Calu3 (cell line): ENCODE data around the gene PTPRG. TPM values are rescaled to one million over a fixed set of nuclear protein-coding genes. Genes with fewer than 3 reads are reported as not detected.

Experiments used
- BruUV-seq: library from RNA; stranded (reverse); fragments of 400-500 nt; replicated peaks from 2 replicates; lab custom pipeline; 2021; lab: Mats Ljungman, UMichigan
- CTCF ChIA-PET: fragments of 300-600 bp; sonication (Branson Sonifier 250); formaldehyde crosslinking; loops from one replicate; lab custom pipeline; 2022; ENCODE audit warnings: antibody characterized with exemption; lab: Charles Lee
- DNase-seq: peaks from one replicate; pipeline ENCODE4 v3.0.0; 2022
- H3K27ac Mint-ChIP-seq: one replicate; pipeline ENCODE4 v1.8.0; 2022; ENCODE audit warnings: mixed read lengths; ENCODE audit not compliant: unreplicated experiment
- H3K27me3 Mint-ChIP-seq: one replicate; pipeline ENCODE4 v1.8.0; 2022; ENCODE audit warnings: mixed read lengths; ENCODE audit not compliant: unreplicated experiment
- H3K36me3 Mint-ChIP-seq: one replicate; pipeline ENCODE4 v1.8.0; 2022; ENCODE audit warnings: mild to moderate bottlenecking, moderate library complexity, mixed read lengths; ENCODE audit not compliant: insufficient read depth, unreplicated experiment
- H3K4me1 Mint-ChIP-seq: one replicate; pipeline ENCODE4 v1.8.0; 2022; ENCODE audit warnings: mild to moderate bottlenecking, low read depth, mixed read lengths; ENCODE audit not compliant: unreplicated experiment
- H3K4me3 Mint-ChIP-seq: one replicate; pipeline ENCODE4 v1.8.0; 2022; ENCODE audit warnings: mild to moderate bottlenecking, low read depth, moderate library complexity, mixed read lengths; ENCODE audit not compliant: unreplicated experiment
- H3K9me3 Mint-ChIP-seq: one replicate; pipeline ENCODE4 v1.8.0; 2022; ENCODE audit warnings: low read depth, mixed read lengths; ENCODE audit not compliant: unreplicated experiment
- intact Hi-C: fragments of 100-400 bp; cut with micrococcal nuclease; formaldehyde crosslinking; loops from one replicate; pipeline ENCODE4 v1.10.0; 2022; ENCODE audit not compliant: unreplicated experiment
- total RNA-seq: library from RNA; stranded (reverse); gene quantifications from 2 replicates; pipeline ENCODE4 v1.2.3, GENCODE V29; 2022
- TF ChIP-seq, protein P1 (sequence below): fragments of 200-600 bp; IDR thresholded peaks from one replicate; pipeline ENCODE4 v1.8.0; 2022; ENCODE audit warnings: antibody characterized with exemption; ENCODE audit not compliant: unreplicated experiment

PTPRG gene
- total RNA-seq, 1 experiment from 2014 or later, result 0.35 TPM

GRCh38 chr3:62070891-62071290 is 509.5 kb downstream of the PTPRG start:
- no peaks in the 10 kb centered on the region for H3K4me1 Mint-ChIP-seq
- TF ChIP-seq, protein P1, sequence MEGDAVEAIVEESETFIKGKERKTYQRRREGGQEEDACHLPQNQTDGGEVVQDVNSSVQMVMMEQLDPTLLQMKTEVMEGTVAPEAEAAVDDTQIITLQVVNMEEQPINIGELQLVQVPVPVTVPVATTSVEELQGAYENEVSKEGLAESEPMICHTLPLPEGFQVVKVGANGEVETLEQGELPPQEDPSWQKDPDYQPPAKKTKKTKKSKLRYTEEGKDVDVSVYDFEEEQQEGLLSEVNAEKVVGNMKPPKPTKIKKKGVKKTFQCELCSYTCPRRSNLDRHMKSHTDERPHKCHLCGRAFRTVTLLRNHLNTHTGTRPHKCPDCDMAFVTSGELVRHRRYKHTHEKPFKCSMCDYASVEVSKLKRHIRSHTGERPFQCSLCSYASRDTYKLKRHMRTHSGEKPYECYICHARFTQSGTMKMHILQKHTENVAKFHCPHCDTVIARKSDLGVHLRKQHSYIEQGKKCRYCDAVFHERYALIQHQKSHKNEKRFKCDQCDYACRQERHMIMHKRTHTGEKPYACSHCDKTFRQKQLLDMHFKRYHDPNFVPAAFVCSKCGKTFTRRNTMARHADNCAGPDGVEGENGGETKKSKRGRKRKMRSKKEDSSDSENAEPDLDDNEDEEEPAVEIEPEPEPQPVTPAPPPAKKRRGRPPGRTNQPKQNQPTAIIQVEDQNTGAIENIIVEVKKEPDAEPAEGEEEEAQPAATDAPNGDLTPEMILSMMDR, result no peak
- H3K27me3 Mint-ChIP-seq, result no peaks in the 10 kb centered on the region
- CTCF ChIA-PET, result no interaction called here
- H3K9me3 Mint-ChIP-seq, result peaks cover 17% of the 10 kb centered on the region
- no TSS peak for BruUV-seq
- no peak overlapping the region for H3K4me3 Mint-ChIP-seq
- intact Hi-C loops, result no loop called here
- no peaks in the 10 kb centered on the region for H3K36me3 Mint-ChIP-seq
- no peak overlapping the region for H3K27ac Mint-ChIP-seq
- DNase-seq, result no peak

DNA sequence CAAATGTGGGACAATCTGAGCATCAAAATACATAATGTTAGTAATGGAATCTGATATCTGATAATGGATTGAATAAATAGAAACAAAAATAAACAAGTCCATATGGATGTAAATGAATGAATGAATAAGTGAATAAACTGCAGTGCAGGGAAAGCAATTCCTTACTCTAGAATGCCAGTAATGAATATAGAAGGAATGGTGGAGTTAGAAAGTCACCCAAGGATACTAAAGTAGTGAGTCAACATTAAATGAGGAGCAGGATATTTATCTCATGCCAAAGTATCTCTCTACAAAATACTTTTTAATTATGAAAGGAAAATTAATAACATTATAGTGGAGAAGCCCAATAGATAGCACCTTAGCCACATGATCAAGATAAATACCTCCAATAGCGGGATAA is 511.7 kb downstream of the PTPRG start:
- Mint-ChIP-seq H3K4me1 (no peaks in the 10 kb centered on the region), H3K9me3 (peaks cover 17% of the 10 kb centered on the region), H3K4me3 (no peak overlapping the region), H3K27ac (no peak overlapping the region), H3K27me3 (no peaks in the 10 kb centered on the region), H3K36me3 (no peaks in the 10 kb centered on the region)
- TF ChIP-seq, protein P1, result no peak
- CTCF ChIA-PET, result no interaction called here
- no peak for DNase-seq
- intact Hi-C loops, result no loop called here
- no TSS peak for BruUV-seq

- no peaks in the 10 kb centered on the region for H3K36me3 Mint-ChIP-seq
- TF ChIP-seq, protein P1, result no peak
- BruUV-seq, result no TSS peak
- CTCF ChIA-PET, result no interaction called here
- H3K4me3 Mint-ChIP-seq, result no peak overlapping the region
- DNase-seq, result no peak
- H3K27me3 Mint-ChIP-seq, result no peaks in the 10 kb centered on the region
- no peak overlapping the region for H3K27ac Mint-ChIP-seq
- intact Hi-C loops, result no loop called here
- H3K4me1 Mint-ChIP-seq, result no peaks in the 10 kb centered on the region
- H3K9me3 Mint-ChIP-seq, result peaks cover 12% of the 10 kb centered on the region
Measured at GRCh38 chr3:62084558-62084957, 523.2 kb downstream of the PTPRG start.

GRCh38 chr3:62088472-62089104 is 527.2 kb downstream of the PTPRG start:
- H3K27ac Mint-ChIP-seq, result no peak overlapping the region

More at GRCh38 chr3:62088472-62089104, 527.2 kb downstream of the PTPRG start:
- no peak for DNase-seq
- Mint-ChIP-seq H3K36me3 (no peaks in the 10 kb centered on the region), H3K9me3 (peaks cover 9% of the 10 kb centered on the region), H3K4me1 (no peaks in the 10 kb centered on the region), H3K4me3 (no peak overlapping the region), H3K27me3 (no peaks in the 10 kb centered on the region)
- intact Hi-C loops, result no loop called here
- TF ChIP-seq, protein P1, result no peak
- CTCF ChIA-PET, result no interaction called here
- BruUV-seq, result no TSS peak
